H9 (cell line): ENCODE data around the gene PCCA. TPM values are rescaled to one million over a fixed set of nuclear protein-coding genes. Genes with fewer than 3 reads are reported as not detected.

ENCODE experiments used
- DNase-seq: peaks from one replicate; pipeline ENCODE4 v3.0.0-alpha.2; 2017
- H2AFZ ChIP-seq: one replicate; pipeline ENCODE4 v1.6.1; 2013; ENCODE audit warnings: mild to moderate bottlenecking, low read length, control low read depth, moderate library complexity
- H2AK5ac ChIP-seq: 2 replicates; pipeline ENCODE4 v1.6.1; 2013; ENCODE audit warnings: low read length, control low read depth, mixed read lengths; ENCODE audit not compliant: insufficient read length
- H2BK120ac ChIP-seq: one replicate; pipeline ENCODE4 v1.6.1; 2013; ENCODE audit warnings: low read depth, mild to moderate bottlenecking, low read length, control low read depth, inconsistent platforms; ENCODE audit not compliant: poor library complexity, severe bottlenecking
- H2BK12ac ChIP-seq: 2 replicates; pipeline ENCODE4 v1.6.1; 2013; ENCODE audit warnings: low read length, control low read depth, mixed read lengths, low read depth; ENCODE audit not compliant: insufficient read length
- H2BK15ac ChIP-seq: 2 replicates; pipeline ENCODE4 v1.6.1; 2013; ENCODE audit warnings: low read depth, low read length, control low read depth
- H2BK20ac ChIP-seq: one replicate; pipeline ENCODE4 v1.6.1; 2013; ENCODE audit warnings: low read depth, mild to moderate bottlenecking, low read length, control low read depth, inconsistent platforms; ENCODE audit not compliant: poor library complexity, severe bottlenecking
- H2BK5ac ChIP-seq: 2 replicates; pipeline ENCODE4 v1.6.1; 2013; ENCODE audit warnings: low read length, control low read depth, mixed read lengths; ENCODE audit not compliant: insufficient read length
- H3K14ac ChIP-seq: 2 replicates; pipeline ENCODE4 v1.6.1; 2013; ENCODE audit warnings: low read length, control low read depth; ENCODE audit not compliant: insufficient read depth
- H3K18ac ChIP-seq: 2 replicates; pipeline ENCODE4 v1.6.1; 2013; ENCODE audit warnings: low read depth, mild to moderate bottlenecking, mixed read lengths, low read length, control low read depth; ENCODE audit not compliant: insufficient read length
- H3K23ac ChIP-seq: 2 replicates; pipeline ENCODE4 v1.6.1; 2013; ENCODE audit warnings: low read length, control low read depth, mixed read lengths, low read depth; ENCODE audit not compliant: insufficient read length
- H3K23me2 ChIP-seq: 2 replicates; pipeline ENCODE4 v1.6.1; 2013; ENCODE audit warnings: low read depth, mild to moderate bottlenecking, mixed read lengths, low read length, control low read depth; ENCODE audit not compliant: insufficient read length, poor library complexity, severe bottlenecking
- H3K27ac ChIP-seq: 2 replicates; pipeline ENCODE4 v1.5.1; 2013; ENCODE audit warnings: low read length, control low read depth, mixed read lengths, low read depth; ENCODE audit not compliant: insufficient read length
- H3K27me3 ChIP-seq: 2 replicates; pipeline ENCODE4 v1.6.1; 2013; ENCODE audit warnings: low read length, control low read depth, inconsistent platforms; ENCODE audit not compliant: insufficient read depth
- H3K4ac ChIP-seq: 2 replicates; pipeline ENCODE4 v1.6.1; 2013; ENCODE audit warnings: low read depth, mild to moderate bottlenecking, control low read depth, inconsistent platforms, low read length, moderate library complexity
- H3K4me1 ChIP-seq: 2 replicates; pipeline ENCODE4 v1.6.1; 2013; ENCODE audit warnings: low read length, control low read depth, inconsistent platforms; ENCODE audit not compliant: insufficient read depth
- H3K4me2 ChIP-seq: 2 replicates; pipeline ENCODE4 v1.6.1; 2013; ENCODE audit warnings: low read length, control low read depth, mixed read lengths; ENCODE audit not compliant: insufficient read length, insufficient read depth
- H3K56ac ChIP-seq: 2 replicates; pipeline ENCODE4 v1.6.1; 2013; ENCODE audit warnings: low read depth, mild to moderate bottlenecking, mixed read lengths, low read length, control low read depth; ENCODE audit not compliant: insufficient read length
- H3K79me1 ChIP-seq: 2 replicates; pipeline ENCODE4 v1.6.1; 2013; ENCODE audit warnings: low read depth, mild to moderate bottlenecking, moderate library complexity, low read length, control low read depth, inconsistent platforms; ENCODE audit not compliant: insufficient read depth, poor library complexity, severe bottlenecking
- H3K79me2 ChIP-seq: 2 replicates; pipeline ENCODE4 v1.6.1; 2013; ENCODE audit warnings: low read length, control low read depth, inconsistent platforms; ENCODE audit not compliant: insufficient read depth
- H3K9ac ChIP-seq: 2 replicates; pipeline ENCODE4 v1.6.1; 2013; ENCODE audit warnings: low read length, control low read depth, mixed read lengths; ENCODE audit not compliant: insufficient read length; ENCODE audit errors: extremely low read depth
- H3K9me3 ChIP-seq: one replicate; pipeline ENCODE4 v1.6.1; 2013; ENCODE audit warnings: low read depth, low read length, inconsistent platforms; ENCODE audit not compliant: control insufficient read depth
- H3T11ph ChIP-seq: one replicate; pipeline ENCODE4 v1.6.1; 2013; ENCODE audit warnings: mild to moderate bottlenecking, low read length, control low read depth, inconsistent platforms
- H4K20me1 ChIP-seq: one replicate; pipeline ENCODE4 v1.6.1; 2013; ENCODE audit not compliant: control insufficient read depth, insufficient read length, insufficient read depth
- H4K5ac ChIP-seq: 2 replicates; pipeline ENCODE4 v1.6.1; 2013; ENCODE audit warnings: low read depth, mild to moderate bottlenecking, mixed read lengths, low read length, control low read depth; ENCODE audit not compliant: insufficient read length
- H4K8ac ChIP-seq: replicated peaks from 2 replicates; pipeline ENCODE4 v1.6.1; 2013; ENCODE audit warnings: low read length, control low read depth, mixed read lengths, low read depth; ENCODE audit not compliant: insufficient read length
- H4K91ac ChIP-seq: 2 replicates; pipeline ENCODE4 v1.6.1; 2013; ENCODE audit warnings: low read depth, mild to moderate bottlenecking, moderate library complexity, mixed read lengths, low read length, control low read depth; ENCODE audit not compliant: insufficient read length
- H3K27ac Mint-ChIP-seq, 3 experiments: 2 replicates in 2 of 3; 3 replicates in 1 of 3; pipeline ENCODE4 v1.8.0; 2020 to 2021; ENCODE audit warnings: mixed read lengths in 3 of 3, mild to moderate bottlenecking in 1 of 3, moderate library complexity in 1 of 3
- H3K27me3 Mint-ChIP-seq: 2 replicates; pipeline ENCODE4 v1.8.0; 2021; ENCODE audit warnings: low read depth, mild to moderate bottlenecking, moderate library complexity, mixed read lengths
- H3K36me3 Mint-ChIP-seq, 3 experiments: 2 replicates in 2 of 3; 3 replicates in 1 of 3; pipeline ENCODE4 v1.8.0; 2020 to 2021; ENCODE audit warnings: low read depth in 3 of 3, mixed read lengths in 3 of 3; ENCODE audit not compliant: insufficient read depth in 1 of 3
- H3K4me1 Mint-ChIP-seq, 2 experiments: 2 replicates each; pipeline ENCODE4 v1.8.0; 2020; ENCODE audit warnings: mixed read lengths in 2 of 2
- H3K4me3 Mint-ChIP-seq, 2 experiments: 2 replicates in 1 of 2; 3 replicates in 1 of 2; pipeline ENCODE4 v1.8.0; 2020 to 2021; ENCODE audit warnings: mild to moderate bottlenecking in 2 of 2, mixed read lengths in 2 of 2, moderate library complexity in 1 of 2
- H3K9me3 Mint-ChIP-seq, 2 experiments: 2 replicates in 1 of 2; 3 replicates in 1 of 2; pipeline ENCODE4 v1.8.0; 2020; ENCODE audit warnings: mild to moderate bottlenecking in 2 of 2, mixed read lengths in 2 of 2, moderate library complexity in 1 of 2
- WGBS: extraction: QIAGEN DNeasy Blood & Tissue Kit; methylation state at CpG from one replicate; pipeline ENCODE4 v1.1.7; 2013; ENCODE audit warnings: missing lambda C conversion rate, low lambda C conversion rate, mixed read lengths; ENCODE audit not compliant: insufficient read length; ENCODE audit errors: extremely low coverage; 5-methylcytosine and 5-hydroxymethylcytosine counted together
- total RNA-seq: library from RNA; stranded (reverse); gene quantifications from 2 replicates; pipeline ENCODE4 v1.2.1, GENCODE V29; 2021
- TF ChIP-seq, protein P1 (sequence below): fragments of 200-600 bp; sonication (generic); conservative IDR thresholded peaks from 3 replicates; pipeline ENCODE4 v1.8.0; 2021; ENCODE audit warnings: antibody characterized with exemption, mild to moderate bottlenecking

Gene PCCA
- total RNA-seq, 1 experiment from 2014 or later, result 56.5 TPM

DNA sequence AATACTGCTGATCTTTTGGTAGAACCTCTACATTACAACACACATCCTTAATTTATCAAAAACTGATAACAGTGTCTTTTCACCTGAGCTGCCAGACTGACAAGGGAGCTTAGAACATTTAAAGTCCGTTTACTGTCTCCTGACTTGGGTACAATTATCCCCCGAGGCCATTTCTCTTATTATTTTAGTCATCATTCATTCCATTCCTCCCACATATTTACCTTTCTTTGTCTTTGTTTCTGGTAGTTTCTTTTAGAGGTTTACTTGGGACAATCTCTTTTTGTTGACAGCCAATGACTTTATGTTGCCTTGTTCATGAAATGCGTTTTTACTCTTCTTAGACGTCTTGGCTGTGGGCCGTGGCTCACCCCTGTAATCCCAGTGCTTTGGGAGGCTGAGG, 186.9 kb downstream of the PCCA start:
- H2AK5ac ChIP-seq, result no peak overlapping the region
- Mint-ChIP-seq H3K9me3 (peaks cover 0 to 1% of the 10 kb centered on the region in 2 experiments; a peak in 2 of 5 replicates), H3K27ac (peak overlapping the region in 1 of 3 experiments; percentile 28; a peak in 2 of 7 replicates), H3K27me3 (no peaks in the 10 kb centered on the region), H3K36me3 (peaks cover 9 to 29% (median 27%) of the 10 kb centered on the region in 3 experiments; a peak in 6 of 7 replicates), H3K4me3 (no peak overlapping the region), H3K4me1 (peaks cover 16 to 18% of the 10 kb centered on the region in 2 experiments)
- no peaks in the 10 kb centered on the region for H3K79me2 ChIP-seq
- H2BK120ac ChIP-seq, result no peak overlapping the region
- WGBS, result no CpG with 5 or more reads among the region's 5 CpGs
- TF ChIP-seq, protein P1, sequence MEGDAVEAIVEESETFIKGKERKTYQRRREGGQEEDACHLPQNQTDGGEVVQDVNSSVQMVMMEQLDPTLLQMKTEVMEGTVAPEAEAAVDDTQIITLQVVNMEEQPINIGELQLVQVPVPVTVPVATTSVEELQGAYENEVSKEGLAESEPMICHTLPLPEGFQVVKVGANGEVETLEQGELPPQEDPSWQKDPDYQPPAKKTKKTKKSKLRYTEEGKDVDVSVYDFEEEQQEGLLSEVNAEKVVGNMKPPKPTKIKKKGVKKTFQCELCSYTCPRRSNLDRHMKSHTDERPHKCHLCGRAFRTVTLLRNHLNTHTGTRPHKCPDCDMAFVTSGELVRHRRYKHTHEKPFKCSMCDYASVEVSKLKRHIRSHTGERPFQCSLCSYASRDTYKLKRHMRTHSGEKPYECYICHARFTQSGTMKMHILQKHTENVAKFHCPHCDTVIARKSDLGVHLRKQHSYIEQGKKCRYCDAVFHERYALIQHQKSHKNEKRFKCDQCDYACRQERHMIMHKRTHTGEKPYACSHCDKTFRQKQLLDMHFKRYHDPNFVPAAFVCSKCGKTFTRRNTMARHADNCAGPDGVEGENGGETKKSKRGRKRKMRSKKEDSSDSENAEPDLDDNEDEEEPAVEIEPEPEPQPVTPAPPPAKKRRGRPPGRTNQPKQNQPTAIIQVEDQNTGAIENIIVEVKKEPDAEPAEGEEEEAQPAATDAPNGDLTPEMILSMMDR, result no peak
- no peak overlapping the region for H3K27ac ChIP-seq
- H3K27me3 ChIP-seq, result no peaks in the 10 kb centered on the region
- H3K9ac ChIP-seq, result no peak overlapping the region
- no peak overlapping the region for H4K8ac ChIP-seq
- no peak overlapping the region for H2BK20ac ChIP-seq
- DNase-seq, result no peak
- no peak overlapping the region for H3K4me2 ChIP-seq
- no peak overlapping the region for H4K91ac ChIP-seq
- H4K20me1 ChIP-seq, result no peaks in the 10 kb centered on the region
- H3K23ac ChIP-seq, result no peak overlapping the region
- no peaks in the 10 kb centered on the region for H3K9me3 ChIP-seq
- H3K79me1 ChIP-seq, result peaks cover 2% of the 10 kb centered on the region
- H3K14ac ChIP-seq, result no peak overlapping the region
- no peaks in the 10 kb centered on the region for H3K23me2 ChIP-seq
- H4K5ac ChIP-seq, result no peak overlapping the region
- H2AFZ ChIP-seq, result no peak overlapping the region
- H3K18ac ChIP-seq, result no peak overlapping the region
- no peak overlapping the region for H2BK12ac ChIP-seq
- H3K56ac ChIP-seq, result no peak overlapping the region
- peaks cover 2% of the 10 kb centered on the region; the same call in 1 of the 2 replicates for H3K4me1 ChIP-seq
- no peak overlapping the region for H2BK15ac ChIP-seq
- no peak overlapping the region for H2BK5ac ChIP-seq
- no peak overlapping the region for H3T11ph ChIP-seq
- no peak overlapping the region for H3K4ac ChIP-seq
